Hematopoietic multipotent progenitor cell treated with erythropoietin and hydrocortisone succinate and interleukin-3 and kit ligand, for 17 days (in vitro differentiated cells): ENCODE data around the gene PKD2.
"Not testable (repeated sequence)": the region's sequence is repeated elsewhere in the genome, so short reads cannot be mapped to it uniquely, and the experiment has no call there.

Experiments used
- DNase-seq: peaks from one replicate; pipeline ENCODE4 v3.0.0-alpha.2; 2015; ENCODE audit warnings: low spot score

Gene PKD2

GRCh38 chr4:88115587-88115986, 108.2 kb downstream of the PKD2 start:
- DNase-seq = no peak

- no peak for DNase-seq
Measured at GRCh38 chr4:88119943-88120342, 112.5 kb downstream of the PKD2 start.

- not testable (repeated sequence) for DNase-seq
Measured at GRCh38 chr4:88122260-88122659, 114.8 kb downstream of the PKD2 start.
